ENCODE data around the gene GPX7. TPM values are rescaled to one million over a fixed set of nuclear protein-coding genes. Genes with fewer than 3 reads are reported as not detected.

GPX7 gene
- total RNA-seq, 6 donors from 2014 or later, result 4.3 to 11.5 (median 9.2) TPM

Other genes with a start within 250 kb of the GPX7 start
- 10 to 100 TPM; 40.8 to 77.2 (median 63.3) TPM for gene CC2D1B, start 236.2 kb upstream of the GPX7 start, total RNA-seq
- gene ORC1, start 197.9 kb upstream of the GPX7 start, total RNA-seq, result 1 to 10 TPM in 2 of 6 donors, under 1 TPM in 4; 0.22 to 1.1 (median 0.96) TPM
- gene PRPF38A, start 197.8 kb upstream of the GPX7 start, total RNA-seq, result 10 to 100 TPM in 5 of 6 donors, 1 to 10 TPM in 1; 2.7 to 39.6 (median 16.3) TPM
- gene TUT4, start 49.3 kb upstream of the GPX7 start, total RNA-seq, result 10 to 100 TPM; 31.0 to 85.7 (median 55.4) TPM
- gene SHISAL2A, start 30.8 kb downstream of the GPX7 start, total RNA-seq, result 10 to 100 TPM in 1 of 6 donors, 1 to 10 TPM in 1, under 1 TPM in 1, not detected in 3; 0.24 to 10.5 (median 3.0) TPM
- gene COA7, start 96.0 kb downstream of the GPX7 start, total RNA-seq, result 10 to 100 TPM in 3 of 6 donors, 1 to 10 TPM in 3; 2.2 to 20.8 (median 10.6) TPM
- 10 to 100 TPM; 23.0 to 37.2 (median 25.7) TPM for gene ZYG11B, start 124.1 kb downstream of the GPX7 start, total RNA-seq
- gene ZYG11A, start 240.4 kb downstream of the GPX7 start, total RNA-seq, result under 1 TPM in 3 of 6 donors, not detected in 3; 0.10 to 0.15 (median 0.10) TPM